NCI-H460 (cell line): ENCODE measurements around the gene ANG. TPM values are rescaled to one million over a fixed set of nuclear protein-coding genes. Genes with fewer than 3 reads are reported as not detected.
"Not testable (repeated sequence)": the region's sequence is repeated elsewhere in the genome, so short reads cannot be mapped to it uniquely, and the experiment has no call there.

Experiments
- DNase-seq: peaks from one replicate; pipeline ENCODE4 v3.0.0-alpha.2; 2016; ENCODE audit warnings: low read depth; ENCODE audit errors: extremely low read depth
- polyA plus RNA-seq: library from polyadenylated mRNA; depleted of rRNA; stranded (reverse); fragments of >200 nt; gene quantifications from 2 replicates; pipeline ENCODE4 v1.2.3, GENCODE V29; 2014; cell fraction: nucleus; rRNA removed
- total RNA-seq: library from RNA; depleted of rRNA; stranded (reverse); fragments of >200 nt; shearing (Covaris generic); gene quantifications from 2 replicates; pipeline ENCODE4 v1.2.3, GENCODE V29; 2014; rRNA removed

Gene ANG
- 12.5 and 14.7 TPM in 2 replicates for total RNA-seq
- 5.8 and 8.5 TPM in 2 replicates for polyA plus RNA-seq

GRCh38 chr14:20688167-20688839, at the start of gene ANG:
Gene ANG (plus strand): TSS chr14:20688764. CDS start chr14:20693565, 4,801 bp downstream.
- no peak for DNase-seq

GRCh38 chr14:20641591-20641990, 47.0 kb upstream of the ANG start, which contains the start of gene OR6S1:
Gene OR6S1 (minus strand): TSS chr14:20641691. CDS start chr14:20641691, 0 bp downstream.
- DNase-seq = no peak

- DNase-seq = no peak
Measured at GRCh38 chr14:20642182-20642581, 46.4 kb upstream of the ANG start.

- not testable (repeated sequence) for DNase-seq
Measured at GRCh38 chr14:20642755-20643154, 45.8 kb upstream of the ANG start.

- DNase-seq = no peak
Measured at GRCh38 chr14:20644520-20644919, 44.0 kb upstream of the ANG start.

GRCh38 chr14:20645481-20645880, 43.1 kb upstream of the ANG start:
- no peak for DNase-seq

- peak; percentile 75 for DNase-seq
Measured at GRCh38 chr14:20652996-20653975, 35.3 kb upstream of the ANG start.

GRCh38 chr14:20655851-20656250, 32.7 kb upstream of the ANG start:
- no peak for DNase-seq

- DNase-seq = no peak
Measured at GRCh38 chr14:20656274-20656673, 32.3 kb upstream of the ANG start.

GRCh38 chr14:20657216-20658211, 31.1 kb upstream of the ANG start:
- no peak for DNase-seq

- DNase-seq = no peak
Measured at GRCh38 chr14:20658246-20658645, 30.3 kb upstream of the ANG start.

- no peak for DNase-seq
Measured at GRCh38 chr14:20659336-20659735, 29.2 kb upstream of the ANG start.

- no peak for DNase-seq
Measured at GRCh38 chr14:20659813-20660395, 28.7 kb upstream of the ANG start.

GRCh38 chr14:20661197-20661596, 27.4 kb upstream of the ANG start:
- DNase-seq = no peak

GRCh38 chr14:20662968-20663732, 25.4 kb upstream of the ANG start:
- DNase-seq = peak; percentile 91

GRCh38 chr14:20666400-20666961, 22.1 kb upstream of the ANG start:
- DNase-seq = not testable (repeated sequence)

- no peak for DNase-seq
Measured at GRCh38 chr14:20667957-20668356, 20.6 kb upstream of the ANG start.

GRCh38 chr14:20668969-20669368, 19.6 kb upstream of the ANG start:
- DNase-seq = no peak
